HG03280 (cell line): ENCODE results near the gene ARHGAP26.
"Not testable (repeated sequence)": the region's sequence is repeated elsewhere in the genome, so short reads cannot be mapped to it uniquely, and the experiment has no call there.

Experiments
- ATAC-seq: cut with Tn5 transposase; IDR thresholded peaks from one replicate; pipeline ENCODE4 v1.9.1; 2021; ENCODE audit warnings: mild to moderate bottlenecking, moderate library complexity; ENCODE audit not compliant: unreplicated experiment

Gene ARHGAP26

GRCh38 chr5:143101725-143102386 lies 331.7 kb downstream of the ARHGAP26 start:
- no peak for ATAC-seq

- ATAC-seq: no peak
Measured at GRCh38 chr5:143102411-143102810, 332.2 kb downstream of the ARHGAP26 start.

GRCh38 chr5:143105216-143105905 lies 335.2 kb downstream of the ARHGAP26 start:
- no peak for ATAC-seq

GRCh38 chr5:143106174-143106573 lies 336.0 kb downstream of the ARHGAP26 start:
- ATAC-seq: no peak

GRCh38 chr5:143108498-143109128 lies 338.4 kb downstream of the ARHGAP26 start:
- no peak for ATAC-seq

- ATAC-seq: no peak
Measured at GRCh38 chr5:143110591-143110990, 340.4 kb downstream of the ARHGAP26 start.

GRCh38 chr5:143111799-143112198 lies 341.6 kb downstream of the ARHGAP26 start:
- no peak for ATAC-seq

- no peak for ATAC-seq
Measured at GRCh38 chr5:143113461-143113860, 343.3 kb downstream of the ARHGAP26 start.

GRCh38 chr5:143114481-143114880 lies 344.3 kb downstream of the ARHGAP26 start:
- ATAC-seq: no peak

- ATAC-seq: no peak
Measured at GRCh38 chr5:143115381-143115780, 345.2 kb downstream of the ARHGAP26 start.

GRCh38 chr5:143116814-143117213 lies 346.6 kb downstream of the ARHGAP26 start:
- no peak for ATAC-seq

GRCh38 chr5:143117821-143118220 lies 347.6 kb downstream of the ARHGAP26 start:
- no peak for ATAC-seq

- ATAC-seq: no peak
Measured at GRCh38 chr5:143118222-143118621, 348.0 kb downstream of the ARHGAP26 start.

GRCh38 chr5:143118818-143119217 lies 348.6 kb downstream of the ARHGAP26 start:
- ATAC-seq: not testable (repeated sequence)

- ATAC-seq: peak; percentile 85
Measured at GRCh38 chr5:143119291-143119769, 349.2 kb downstream of the ARHGAP26 start.

GRCh38 chr5:143119881-143120341 lies 349.7 kb downstream of the ARHGAP26 start:
- peak; percentile 31 for ATAC-seq

GRCh38 chr5:143120460-143121134 lies 350.4 kb downstream of the ARHGAP26 start:
- no peak for ATAC-seq

GRCh38 chr5:143121135-143121475 lies 350.9 kb downstream of the ARHGAP26 start:
- no peak for ATAC-seq

- no peak for ATAC-seq
Measured at GRCh38 chr5:143124593-143124992, 354.4 kb downstream of the ARHGAP26 start.

GRCh38 chr5:143126174-143127019 lies 356.2 kb downstream of the ARHGAP26 start:
- no peak for ATAC-seq
